ENCODE measurements around the gene CAMSAP2.

DNA sequence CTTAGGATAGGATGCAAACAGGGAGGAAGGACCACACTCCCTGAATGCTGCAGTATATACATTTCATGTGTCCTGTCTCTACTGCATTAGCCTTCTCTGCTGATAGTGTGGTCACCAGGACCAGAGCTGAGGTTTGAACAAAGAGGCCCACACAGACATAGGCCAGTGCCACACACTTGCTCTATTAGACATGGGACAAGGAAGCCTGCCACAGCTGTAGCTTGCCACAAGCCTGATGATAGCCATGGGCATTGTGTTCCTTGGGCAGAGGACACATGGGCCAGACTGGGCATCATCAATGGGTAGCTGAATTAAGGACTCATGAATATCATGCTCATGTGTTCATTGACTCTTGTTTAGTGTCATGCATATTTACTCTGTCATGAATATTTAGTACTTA, 10.4 kb downstream of the CAMSAP2 start:
- TF ChIP-seq, protein P1, sequence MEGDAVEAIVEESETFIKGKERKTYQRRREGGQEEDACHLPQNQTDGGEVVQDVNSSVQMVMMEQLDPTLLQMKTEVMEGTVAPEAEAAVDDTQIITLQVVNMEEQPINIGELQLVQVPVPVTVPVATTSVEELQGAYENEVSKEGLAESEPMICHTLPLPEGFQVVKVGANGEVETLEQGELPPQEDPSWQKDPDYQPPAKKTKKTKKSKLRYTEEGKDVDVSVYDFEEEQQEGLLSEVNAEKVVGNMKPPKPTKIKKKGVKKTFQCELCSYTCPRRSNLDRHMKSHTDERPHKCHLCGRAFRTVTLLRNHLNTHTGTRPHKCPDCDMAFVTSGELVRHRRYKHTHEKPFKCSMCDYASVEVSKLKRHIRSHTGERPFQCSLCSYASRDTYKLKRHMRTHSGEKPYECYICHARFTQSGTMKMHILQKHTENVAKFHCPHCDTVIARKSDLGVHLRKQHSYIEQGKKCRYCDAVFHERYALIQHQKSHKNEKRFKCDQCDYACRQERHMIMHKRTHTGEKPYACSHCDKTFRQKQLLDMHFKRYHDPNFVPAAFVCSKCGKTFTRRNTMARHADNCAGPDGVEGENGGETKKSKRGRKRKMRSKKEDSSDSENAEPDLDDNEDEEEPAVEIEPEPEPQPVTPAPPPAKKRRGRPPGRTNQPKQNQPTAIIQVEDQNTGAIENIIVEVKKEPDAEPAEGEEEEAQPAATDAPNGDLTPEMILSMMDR (conservative IDR thresholded peaks at IDR 0.05; ENCODE audit: low read depth, low read length), result no peak
- TF ChIP-seq EZH2phosphoT487 (IDR thresholded peaks at IDR 0.05; ENCODE audit: borderline replicate concordance, low read length) (no peak), EZH2 (IDR thresholded peaks at IDR 0.05; ENCODE audit: low read length, unreplicated experiment) (no peak)
